ENCODE results near the gene DYNLT5.
"Not testable (repeated sequence)": the region's sequence is repeated elsewhere in the genome, so short reads cannot be mapped to it uniquely, and the experiment has no call there.

Gene DYNLT5

DNA sequence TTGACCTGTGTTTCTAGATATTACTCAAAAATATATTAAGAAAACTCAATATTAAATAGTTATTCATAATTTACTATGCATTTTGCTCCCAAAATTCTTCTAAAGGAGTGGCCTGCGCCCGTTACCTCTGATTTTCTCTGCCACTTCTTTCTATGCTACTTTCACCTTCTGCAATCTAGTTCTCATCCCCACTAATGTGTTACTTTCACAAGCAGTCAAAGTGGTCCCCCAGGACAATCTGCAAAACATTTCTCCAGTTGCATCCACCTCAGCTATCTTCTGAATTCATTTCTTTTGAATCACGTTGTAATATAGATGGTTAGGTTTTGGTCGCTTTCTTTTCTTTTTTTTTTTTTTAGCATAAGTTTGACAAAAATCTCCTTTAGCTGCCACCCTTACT is 35.4 kb downstream of the DYNLT5 start:
- no peak for DNase-seq

DNA sequence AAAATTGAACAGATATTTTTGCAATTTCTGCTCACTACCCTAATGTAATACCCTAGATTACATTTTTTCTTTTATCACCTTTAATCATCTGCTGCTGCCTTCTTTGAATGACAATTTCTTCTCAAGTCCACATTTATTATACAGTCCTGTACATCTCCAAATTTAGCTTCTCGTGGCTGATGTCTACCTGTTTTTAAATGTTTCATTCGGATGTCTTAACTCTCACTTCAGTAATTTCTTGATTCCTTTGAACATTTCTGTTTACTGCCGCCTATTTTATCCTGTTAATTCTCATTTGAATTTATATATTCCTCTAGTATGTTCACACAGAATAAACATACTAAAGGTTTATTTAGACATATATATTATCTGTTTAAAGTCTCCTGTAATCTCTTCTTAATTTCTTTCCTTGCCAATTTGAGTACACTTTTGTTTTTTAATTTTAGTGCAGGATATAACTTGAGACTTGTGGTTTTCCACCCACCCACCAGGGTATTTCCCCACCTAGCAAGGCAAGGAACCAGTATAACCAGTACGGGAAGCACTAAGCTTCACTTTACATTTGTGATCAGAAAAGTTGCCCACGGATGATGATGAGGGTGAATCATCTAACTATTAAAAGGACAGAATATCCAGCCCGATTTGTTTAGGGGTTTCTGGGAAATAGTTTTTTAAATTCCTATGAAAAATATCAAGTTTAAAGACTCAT is 36.1 kb downstream of the DYNLT5 start:
- no peak for DNase-seq

- no peak for DNase-seq
Observed at GRCh38 chr1:66791621-66792610, 39.7 kb downstream of the DYNLT5 start.

DNA sequence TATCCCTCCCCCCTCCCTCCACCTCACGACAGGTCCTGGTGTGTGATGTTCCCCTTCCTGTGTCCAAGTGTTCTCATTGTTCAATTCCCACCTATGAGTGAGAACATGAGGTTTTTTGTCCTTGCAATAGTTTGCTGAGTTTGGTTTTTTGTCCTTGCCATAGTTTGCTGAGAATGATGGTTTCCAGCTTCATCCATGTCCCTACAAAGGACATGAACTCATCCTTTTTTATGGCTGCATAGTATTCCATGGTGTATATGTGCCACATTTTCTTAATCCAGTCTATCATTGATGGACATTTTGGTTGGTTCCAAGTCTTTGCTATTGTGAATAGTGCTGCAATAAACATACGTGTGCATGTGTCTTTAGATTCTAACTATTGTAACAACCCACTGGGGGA is 43.6 kb downstream of the DYNLT5 start:
- DNase-seq, result not testable (repeated sequence)

- DNase-seq, result no peak
Observed at GRCh38 chr1:66809245-66809644, 57.0 kb downstream of the DYNLT5 start.

GRCh38 chr1:66809736-66810326 is 57.6 kb downstream of the DYNLT5 start:
- DNase-seq, result no peak

- no peak for DNase-seq
Observed at GRCh38 chr1:66824771-66825170, 72.5 kb downstream of the DYNLT5 start.

Data from anterior cingulate cortex (tissue), 58 donors.